ENCODE data around the gene TEX36. TPM values are rescaled to one million over a fixed set of nuclear protein-coding genes. Genes with fewer than 3 reads are reported as not detected.
"Not testable (repeated sequence)": the region's sequence is repeated elsewhere in the genome, so short reads cannot be mapped to it uniquely, and the experiment has no call there.

The TEX36 gene
- polyA plus RNA-seq, 1 donor from 2014 or later, result not detected

GRCh38 chr10:125659071-125659470, 23.9 kb downstream of the TEX36 start:
- no peak overlapping the region for H3K4me3 ChIP-seq (ENCODE audit: low read length)
- no peaks in the 10 kb centered on the region for H3K79me2 ChIP-seq (replicated peaks; ENCODE audit: insufficient read depth, low read length)
- H3K27ac ChIP-seq (ENCODE audit: low read length), result no peak overlapping the region
- H3K36me3 ChIP-seq (ENCODE audit: insufficient read depth, low read length), result no peaks in the 10 kb centered on the region
- no peaks in the 10 kb centered on the region for H3K27me3 ChIP-seq (ENCODE audit: insufficient read depth, low read depth, low read length)
- no peak overlapping the region for H3K9ac ChIP-seq (ENCODE audit: low read length)
- no peaks in the 10 kb centered on the region for H4K20me1 ChIP-seq (ENCODE audit: insufficient read depth)
- H3F3A ChIP-seq (ENCODE audit: insufficient read depth, low read length, poor library complexity, severe bottlenecking), result no peaks in the 10 kb centered on the region
- H3K4me2 ChIP-seq (ENCODE audit: low read length), result no peak overlapping the region
- TF ChIP-seq RAD21 (conservative IDR thresholded peaks at IDR 0.05) (no peak), CTCF (IDR thresholded peaks at IDR 0.05; ENCODE audit: poor library complexity, severe bottlenecking) (no peak), SMC3 (conservative IDR thresholded peaks at IDR 0.05; ENCODE audit: poor library complexity) (no peak)
- H3K9me2 ChIP-seq (ENCODE audit: insufficient read depth, low read length), result no peaks in the 10 kb centered on the region
- H3K9me3 ChIP-seq (ENCODE audit: low read length), result no peaks in the 10 kb centered on the region
- H2AFZ ChIP-seq (ENCODE audit: low read depth, low read length), result no peak overlapping the region

- Histone ChIP-seq H3K27ac (ENCODE audit: low read length) (no peak overlapping the region), H4K20me1 (ENCODE audit: insufficient read depth) (no peaks in the 10 kb centered on the region), H3K36me3 (ENCODE audit: insufficient read depth, low read length) (no peaks in the 10 kb centered on the region), H3K9ac (ENCODE audit: low read length) (no peak overlapping the region), H3K4me2 (ENCODE audit: low read length) (no peak overlapping the region), H3K9me3 (ENCODE audit: low read length) (no peaks in the 10 kb centered on the region), H3K79me2 (replicated peaks; ENCODE audit: insufficient read depth, low read length) (no peaks in the 10 kb centered on the region), H2AFZ (ENCODE audit: low read depth, low read length) (no peak overlapping the region), H3F3A (ENCODE audit: insufficient read depth, low read length, poor library complexity, severe bottlenecking) (no peaks in the 10 kb centered on the region), H3K4me3 (ENCODE audit: low read length) (no peak overlapping the region), H3K27me3 (ENCODE audit: insufficient read depth, low read depth, low read length) (no peaks in the 10 kb centered on the region), H3K9me2 (ENCODE audit: insufficient read depth, low read length) (no peaks in the 10 kb centered on the region)
- TF ChIP-seq RAD21 (conservative IDR thresholded peaks at IDR 0.05), result no peak
These were observed 26.4 kb downstream of the TEX36 start for GRCh38 chr10:125656523-125656922.

GRCh38 chr10:125653113-125653512, 29.9 kb downstream of the TEX36 start:
- not testable (repeated sequence) for H3K9ac ChIP-seq (ENCODE audit: low read length); H3K36me3 ChIP-seq (ENCODE audit: insufficient read depth, low read length); H3K27me3 ChIP-seq (ENCODE audit: insufficient read depth, low read depth, low read length); H3K4me3 ChIP-seq (ENCODE audit: low read length); H3K79me2 ChIP-seq (replicated peaks; ENCODE audit: insufficient read depth, low read length); H3K27ac ChIP-seq (ENCODE audit: low read length); H4K20me1 ChIP-seq (ENCODE audit: insufficient read depth); H3K4me2 ChIP-seq (ENCODE audit: low read length); H3F3A ChIP-seq (ENCODE audit: insufficient read depth, low read length, poor library complexity, severe bottlenecking); H2AFZ ChIP-seq (ENCODE audit: low read depth, low read length); H3K9me2 ChIP-seq (ENCODE audit: insufficient read depth, low read length); H3K9me3 ChIP-seq (ENCODE audit: low read length)

- TF ChIP-seq CTCF (IDR thresholded peaks at IDR 0.05; ENCODE audit: poor library complexity, severe bottlenecking) (no peak), RAD21 (conservative IDR thresholded peaks at IDR 0.05) (no peak), SMC3 (conservative IDR thresholded peaks at IDR 0.05; ENCODE audit: poor library complexity) (no peak), POLR2AphosphoS5 (IDR thresholded peaks at IDR 0.05) (no peak)
- Histone ChIP-seq H3K27ac (ENCODE audit: low read length) (no peak overlapping the region), H2AFZ (ENCODE audit: low read depth, low read length) (no peak overlapping the region), H3K4me3 (ENCODE audit: low read length) (no peak overlapping the region), H3K36me3 (ENCODE audit: insufficient read depth, low read length) (no peaks in the 10 kb centered on the region), H3F3A (ENCODE audit: insufficient read depth, low read length, poor library complexity, severe bottlenecking) (no peaks in the 10 kb centered on the region), H3K79me2 (replicated peaks; ENCODE audit: insufficient read depth, low read length) (no peaks in the 10 kb centered on the region), H3K9me2 (ENCODE audit: insufficient read depth, low read length) (no peaks in the 10 kb centered on the region), H3K9me3 (ENCODE audit: low read length) (no peaks in the 10 kb centered on the region), H3K27me3 (ENCODE audit: insufficient read depth, low read depth, low read length) (no peaks in the 10 kb centered on the region), H3K4me2 (ENCODE audit: low read length) (no peak overlapping the region), H4K20me1 (ENCODE audit: insufficient read depth) (no peaks in the 10 kb centered on the region), H3K9ac (ENCODE audit: low read length) (no peak overlapping the region)
These were observed 36.7 kb downstream of the TEX36 start for GRCh38 chr10:125646311-125646710.
